Spleen (tissue), 7 donors: ENCODE results near the gene SMOC2.

Experiments
- CTCF ChIP-seq, 11 experiments: fragments of 200-600 bp in 7 of 11; fragments of 450-650 bp in 4 of 11; sonication (generic) in 4 of 11; IDR thresholded peaks in 8 of 11; conservative IDR thresholded peaks in 3 of 11; 1 replicate in 7 of 11; 2 replicates in 4 of 11; pipeline versions ENCODE4 v1.4.0 to v1.8.0; 2016 to 2021; ENCODE audit warnings: antibody characterized with exemption in 11 of 11, inconsistent platforms in 4 of 11, mild to moderate bottlenecking in 1 of 11
- POLR2A ChIP-seq, 3 donors: fragments of 450-650 bp; IDR thresholded peaks; one replicate each; pipeline ENCODE4 v1.5.1; 2017; ENCODE audit warnings: antibody characterized with exemption in 3 of 3, mild to moderate bottlenecking in 1 of 3
- POLR2AphosphoS5 ChIP-seq, 3 donors: sonication (generic); formaldehyde crosslinking; IDR thresholded peaks; one replicate each; pipeline ENCODE4 v1.5.1; 2017; ENCODE audit warnings: antibody characterized with exemption in 3 of 3
- donor health status: DM: no; HTN: no; CAD: no; lungs with moderate emphysema.
- donor health status: DM: no; HTN: no; CAD: no.
- donor health status: DM: no; HTN: no; CAD: no.

- TF ChIP-seq CTCF (IDR thresholded peaks at IDR 0.05 in 8 of 11, conservative IDR thresholded peaks at IDR 0.05 in 3 of 11) (no peak), POLR2AphosphoS5 (IDR thresholded peaks at IDR 0.05) (no peak), POLR2A (IDR thresholded peaks at IDR 0.05) (no peak)
Measured at GRCh38 chr6:168497381-168497780, 56.4 kb downstream of the SMOC2 start.
